IMR-90 (cell line): ENCODE results near the gene KIF4B. TPM values are rescaled to one million over a fixed set of nuclear protein-coding genes. Genes with fewer than 3 reads are reported as not detected.
"Not testable (repeated sequence)": the region's sequence is repeated elsewhere in the genome, so short reads cannot be mapped to it uniquely, and the experiment has no call there.

Source experiments
- ATAC-seq: fragments of 200-7000 bp; cut with Tn5 transposase; 2 replicates; pipeline ENCODE4 v1.9.1; 2020; ENCODE audit warnings: low read depth, mild to moderate bottlenecking, moderate library complexity
- BruUV-seq: library from RNA; stranded (reverse); fragments of 400-500 nt; replicated peaks from 2 replicates; lab custom pipeline; 2021; lab: Mats Ljungman, UMichigan
- CTCF ChIA-PET: fragments of 300-600 bp; formaldehyde crosslinking; extraction: SDS; loops from one replicate; lab custom pipeline; 2021; ENCODE audit warnings: antibody characterized with exemption; lab: Yijun Ruan, JAX
- POLR2A ChIA-PET: fragments of 300-600 bp; sonication (Branson Sonifier 250); formaldehyde crosslinking; loops from one replicate; lab custom pipeline; 2022; ENCODE audit warnings: antibody characterized with exemption; ENCODE audit not compliant: unreplicated experiment; lab: Charles Lee
- DNase-seq: peaks from one replicate; pipeline ENCODE4 v3.0.0; 2013
- H2AFZ ChIP-seq: replicated peaks from 2 replicates; pipeline ENCODE3; 2013; ENCODE audit warnings: low read length, mild to moderate bottlenecking; ENCODE audit not compliant: poor library complexity
- H2AK5ac ChIP-seq: 2 replicates; pipeline ENCODE4 v1.6.1; 2013; ENCODE audit warnings: low read depth, low read length, inconsistent platforms
- H2AK9ac ChIP-seq: replicated peaks from 2 replicates; pipeline ENCODE3; 2013; ENCODE audit warnings: mild to moderate bottlenecking, low read depth, low read length, moderate library complexity; ENCODE audit not compliant: poor library complexity
- H2BK120ac ChIP-seq: 2 replicates; pipeline ENCODE4 v1.6.1; 2013; ENCODE audit warnings: low read depth, low read length, inconsistent platforms
- H2BK15ac ChIP-seq: 3 replicates; pipeline ENCODE4 v1.6.1; 2013; ENCODE audit warnings: low read depth, low read length, inconsistent platforms
- H2BK20ac ChIP-seq: 2 replicates; pipeline ENCODE4 v1.6.1; 2013; ENCODE audit warnings: low read depth, mild to moderate bottlenecking, inconsistent platforms, low read length, moderate library complexity
- H2BK5ac ChIP-seq: 2 replicates; pipeline ENCODE4 v1.6.1; 2013; ENCODE audit warnings: mild to moderate bottlenecking, low read depth, low read length, inconsistent platforms; ENCODE audit not compliant: poor library complexity, severe bottlenecking
- H3K14ac ChIP-seq: replicated peaks from 2 replicates; pipeline ENCODE4 v1.6.1; 2013; ENCODE audit warnings: low read depth, low read length, inconsistent platforms
- H3K18ac ChIP-seq: 2 replicates; pipeline ENCODE4 v1.6.1; 2013; ENCODE audit warnings: low read depth, low read length, control low read depth
- H3K23ac ChIP-seq: 2 replicates; pipeline ENCODE4 v1.6.1; 2013; ENCODE audit warnings: low read depth, low read length, inconsistent platforms
- H3K27ac ChIP-seq: 2 replicates; pipeline ENCODE4 v1.5.1; 2013; ENCODE audit warnings: mild to moderate bottlenecking, control low read depth, low read length; ENCODE audit not compliant: insufficient read depth
- H3K27me3 ChIP-seq: 2 replicates; pipeline ENCODE4 v1.6.1; 2013; ENCODE audit warnings: low read length; ENCODE audit not compliant: control insufficient read depth, insufficient read depth
- H3K36me3 ChIP-seq: 2 replicates; pipeline ENCODE4 v1.6.1; 2013; ENCODE audit warnings: low read length, mixed read lengths; ENCODE audit not compliant: control insufficient read depth, insufficient read depth
- H3K4ac ChIP-seq: 2 replicates; pipeline ENCODE4 v1.6.1; 2013; ENCODE audit warnings: low read depth, low read length, inconsistent platforms
- H3K4me1 ChIP-seq: 2 replicates; pipeline ENCODE4 v1.6.1; 2013; ENCODE audit warnings: low read length, mixed read lengths; ENCODE audit not compliant: control insufficient read depth, insufficient read depth
- H3K4me2 ChIP-seq: 2 replicates; pipeline ENCODE4 v1.6.1; 2013; ENCODE audit warnings: low read depth, mild to moderate bottlenecking, control low read depth, low read length, moderate library complexity
- H3K4me3 ChIP-seq: 2 replicates; pipeline ENCODE4 v1.5.1; 2013; ENCODE audit warnings: low read depth, mild to moderate bottlenecking, control low read depth, low read length, moderate library complexity; ENCODE audit not compliant: insufficient read depth
- H3K56ac ChIP-seq: 2 replicates; pipeline ENCODE4 v1.6.1; 2013; ENCODE audit warnings: low read length, inconsistent platforms; ENCODE audit not compliant: insufficient read depth; ENCODE audit errors: extremely low read depth
- H3K79me1 ChIP-seq, 2 experiments: 2 replicates each; pipeline ENCODE4 v1.6.1; 2013; ENCODE audit warnings: low read length in 2 of 2, inconsistent platforms in 1 of 2, low read depth in 1 of 2
- H3K9ac ChIP-seq: 2 replicates; pipeline ENCODE4 v1.6.1; 2013; ENCODE audit warnings: low read depth, low read length, control low read depth
- H3K9me1 ChIP-seq: 2 replicates; pipeline ENCODE4 v1.6.1; 2013; ENCODE audit warnings: low read length, inconsistent platforms; ENCODE audit not compliant: insufficient read depth
- H3K9me3 ChIP-seq: 2 replicates; pipeline ENCODE4 v1.6.1; 2013; ENCODE audit warnings: low read length; ENCODE audit not compliant: control insufficient read depth, insufficient read depth
- H4K20me1 ChIP-seq: 2 replicates; pipeline ENCODE4 v1.6.1; 2013; ENCODE audit warnings: low read length, inconsistent platforms; ENCODE audit not compliant: insufficient read depth
- H4K5ac ChIP-seq: 2 replicates; pipeline ENCODE4 v1.6.1; 2013; ENCODE audit warnings: mild to moderate bottlenecking, low read depth, low read length, control low read depth
- H4K8ac ChIP-seq, 2 experiments: 2 replicates each; pipeline ENCODE4 v1.6.1; 2013; ENCODE audit warnings: low read depth in 2 of 2, low read length in 2 of 2, control low read depth in 1 of 2, inconsistent platforms in 1 of 2
- H4K91ac ChIP-seq: 2 replicates; pipeline ENCODE4 v1.6.1; 2013; ENCODE audit warnings: low read depth, low read length, inconsistent platforms; ENCODE audit not compliant: insufficient read depth
- MAZ ChIP-seq: IDR thresholded peaks from 2 replicates; pipeline ENCODE4 v1.6.1; 2012; ENCODE audit warnings: low read depth, mild to moderate bottlenecking, low read length, improper control_type of control experiment, moderate library complexity, borderline replicate concordance
- RAD21 ChIP-seq: IDR thresholded peaks from 2 replicates; pipeline ENCODE4 v1.6.1; 2012; ENCODE audit warnings: low read length, improper control_type of control experiment
- SMC3 ChIP-seq: fragments of 150-350 bp; IDR thresholded peaks from 2 replicates; pipeline ENCODE4 v1.6.1; 2016; ENCODE audit warnings: low read depth, mild to moderate bottlenecking, antibody characterized with exemption, low read length, moderate library complexity
- WGBS, 2 experiments: methylation state at CpG; one replicate each; pipeline versions ENCODE4 v1.1.5 to v1.1.7; 2013; ENCODE audit warnings: missing lambda C conversion rate in 2 of 2; ENCODE audit not compliant: insufficient read length in 1 of 2; ENCODE audit errors: extremely low coverage in 2 of 2; 5-methylcytosine and 5-hydroxymethylcytosine counted together
- dilution Hi-C: fragments of 300-500 bp; cut with HindIII; formaldehyde crosslinking; loops from one replicate; pipeline ENCODE4 v1.14.3; 2018; ENCODE audit warnings: low sequenced_read_pairs; ENCODE audit not compliant: unreplicated experiment
- in situ Hi-C: fragments of 300-500 bp; cut with MboI; formaldehyde crosslinking; loops from 3 replicates; pipeline ENCODE4 v1.14.3; 2019; ENCODE audit warnings: low sequenced_read_pairs, inconsistent platforms, mixed read lengths
- intact Hi-C: fragments of 100-400 bp; cut with micrococcal nuclease; formaldehyde crosslinking; loops from 2 replicates; pipeline ENCODE4 v1.10.0; 2022
- polyA plus RNA-seq, 3 experiments: library from polyadenylated mRNA; depleted of rRNA; stranded (reverse); fragments of >200 nt; gene quantifications; 2 replicates each; pipeline ENCODE4 v1.2.3, GENCODE V29; 2012; ENCODE audit warnings: low replicate concordance in 1 of 3
- total RNA-seq: library from RNA; depleted of rRNA; stranded (reverse); fragments of >200 nt; gene quantifications from 2 replicates; pipeline ENCODE4 v1.2.3, GENCODE V29; 2012
- TF ChIP-seq, protein P1 (sequence below): conservative IDR thresholded peaks from 2 replicates; pipeline ENCODE4 v1.5.1; 2012; ENCODE audit warnings: mild to moderate bottlenecking, low read depth, low read length, improper control_type of control experiment
- TF ChIP-seq, protein P2 (sequence below): fragments of 150-350 bp; IDR thresholded peaks from 2 replicates; pipeline ENCODE4 v1.6.1; 2017; ENCODE audit warnings: mild to moderate bottlenecking, antibody characterized with exemption, low read length, low read depth

The KIF4B gene
- total and polyA plus RNA-seq, 2 of the 4 experiments (the other 2 are of a cell fraction) = under 0.01 to 0.03 TPM

DNA sequence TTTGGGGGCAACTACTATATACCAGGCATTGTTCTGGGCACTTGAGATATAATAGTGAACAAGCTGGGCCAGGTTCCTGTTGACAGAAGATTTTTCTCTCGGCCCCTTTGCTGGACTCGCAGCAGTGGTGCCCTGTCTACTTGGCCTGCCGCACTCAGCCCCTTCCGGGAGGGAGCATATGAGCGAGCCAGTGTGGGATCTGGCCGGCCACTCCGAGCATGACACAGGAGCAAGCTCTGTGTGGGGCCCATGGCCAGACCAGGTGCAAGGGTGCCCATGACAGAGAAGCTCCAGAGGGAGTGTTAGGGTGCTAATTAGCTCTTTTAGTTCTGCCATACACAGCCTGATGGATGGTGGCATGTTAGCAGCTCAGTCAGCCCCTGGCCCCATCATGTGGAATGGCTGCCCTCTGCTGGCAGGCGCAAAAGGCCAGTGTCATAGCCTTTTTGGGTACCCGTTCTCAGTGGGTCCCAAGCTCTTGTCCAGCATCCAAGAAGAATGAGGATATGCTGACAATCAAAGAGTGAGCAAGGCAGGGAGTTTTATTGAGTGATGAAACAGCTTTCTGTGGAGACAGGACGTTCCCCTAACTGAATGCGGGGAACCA, 9.3 kb upstream of the KIF4B start:
- Histone ChIP-seq H4K5ac (no peak overlapping the region), H3K9me3 (no peaks in the 10 kb centered on the region), H2BK20ac (no peak overlapping the region), H2BK5ac (no peak overlapping the region), H4K20me1 (no peaks in the 10 kb centered on the region), H3K56ac (no peak overlapping the region), H2AK5ac (no peak overlapping the region), H3K23ac (no peak overlapping the region), H2BK15ac (no peak overlapping the region), H3K4me1 (no peaks in the 10 kb centered on the region), H3K9me1 (no peaks in the 10 kb centered on the region), H2AFZ (no peak overlapping the region), H4K8ac (no peak overlapping the region), H3K4me2 (no peak overlapping the region), H3K9ac (no peak overlapping the region), H3K14ac (no peak overlapping the region), H2BK120ac (no peak overlapping the region), H3K4me3 (no peak overlapping the region), H3K79me1 (no peaks in the 10 kb centered on the region), H3K27me3 (no peaks in the 10 kb centered on the region), H4K91ac (no peak overlapping the region), H3K27ac (no peak overlapping the region), H3K36me3 (no peaks in the 10 kb centered on the region), H3K18ac (no peak overlapping the region), H3K4ac (no peak overlapping the region), H2AK9ac (no peak overlapping the region)
- BruUV-seq = no TSS peak
- ATAC-seq = peak; percentile 48
- WGBS, 2 experiments = 63% methylated on average over 2 of the region's 11 CpGs; no CpG with 5 or more reads in 1 of the 2 experiments
- intact Hi-C loops = loop anchor here (1.0 to 2.0 kb wide), 2 partner anchors 32 to 59 kb away; no protein-coding TSS in a partner anchor
- DNase-seq = no peak
- ChIA-PET CTCF (no interaction called here), POLR2A (no interaction called here)
- dilution Hi-C loops = no loop called here
- TF ChIP-seq, protein P1, sequence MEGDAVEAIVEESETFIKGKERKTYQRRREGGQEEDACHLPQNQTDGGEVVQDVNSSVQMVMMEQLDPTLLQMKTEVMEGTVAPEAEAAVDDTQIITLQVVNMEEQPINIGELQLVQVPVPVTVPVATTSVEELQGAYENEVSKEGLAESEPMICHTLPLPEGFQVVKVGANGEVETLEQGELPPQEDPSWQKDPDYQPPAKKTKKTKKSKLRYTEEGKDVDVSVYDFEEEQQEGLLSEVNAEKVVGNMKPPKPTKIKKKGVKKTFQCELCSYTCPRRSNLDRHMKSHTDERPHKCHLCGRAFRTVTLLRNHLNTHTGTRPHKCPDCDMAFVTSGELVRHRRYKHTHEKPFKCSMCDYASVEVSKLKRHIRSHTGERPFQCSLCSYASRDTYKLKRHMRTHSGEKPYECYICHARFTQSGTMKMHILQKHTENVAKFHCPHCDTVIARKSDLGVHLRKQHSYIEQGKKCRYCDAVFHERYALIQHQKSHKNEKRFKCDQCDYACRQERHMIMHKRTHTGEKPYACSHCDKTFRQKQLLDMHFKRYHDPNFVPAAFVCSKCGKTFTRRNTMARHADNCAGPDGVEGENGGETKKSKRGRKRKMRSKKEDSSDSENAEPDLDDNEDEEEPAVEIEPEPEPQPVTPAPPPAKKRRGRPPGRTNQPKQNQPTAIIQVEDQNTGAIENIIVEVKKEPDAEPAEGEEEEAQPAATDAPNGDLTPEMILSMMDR = peak; percentile 41
- TF ChIP-seq, protein P2, sequence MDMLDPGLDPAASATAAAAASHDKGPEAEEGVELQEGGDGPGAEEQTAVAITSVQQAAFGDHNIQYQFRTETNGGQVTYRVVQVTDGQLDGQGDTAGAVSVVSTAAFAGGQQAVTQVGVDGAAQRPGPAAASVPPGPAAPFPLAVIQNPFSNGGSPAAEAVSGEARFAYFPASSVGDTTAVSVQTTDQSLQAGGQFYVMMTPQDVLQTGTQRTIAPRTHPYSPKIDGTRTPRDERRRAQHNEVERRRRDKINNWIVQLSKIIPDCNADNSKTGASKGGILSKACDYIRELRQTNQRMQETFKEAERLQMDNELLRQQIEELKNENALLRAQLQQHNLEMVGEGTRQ = no peak
- TF ChIP-seq RAD21 = peak; percentile 42
- no peak for TF ChIP-seq MAZ
- peak; percentile 21; the same call in 1 of the 2 replicates for TF ChIP-seq SMC3
- in situ Hi-C loops = no loop called here

DNA sequence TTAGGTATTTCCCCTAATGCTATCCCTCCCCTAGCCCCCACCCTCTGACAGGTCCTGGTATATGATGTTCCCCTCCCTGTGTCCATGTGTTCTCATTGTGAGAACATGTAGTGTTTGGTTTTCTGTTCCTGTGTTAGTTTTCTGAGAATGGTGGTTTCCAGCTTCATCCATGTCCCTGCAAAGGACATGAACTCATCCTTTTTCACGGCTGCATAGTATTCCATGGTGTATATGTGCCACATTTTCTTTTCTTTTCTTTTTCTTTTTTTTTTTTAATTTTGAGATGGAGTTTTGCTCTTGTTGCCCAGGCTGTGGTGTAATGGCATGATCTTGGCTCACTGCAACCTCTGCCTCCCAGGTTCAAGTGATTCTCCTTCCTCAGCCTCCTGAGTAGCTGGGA, 7.3 kb upstream of the KIF4B start:
- intact Hi-C loops, H3K4me1 ChIP-seq, H2AFZ ChIP-seq, H3K23ac ChIP-seq, POLR2A ChIA-PET, ATAC-seq, H3K36me3 ChIP-seq, DNase-seq, dilution Hi-C loops, in situ Hi-C loops, BruUV-seq, H2BK120ac ChIP-seq, H3K18ac ChIP-seq, H2AK5ac ChIP-seq, H4K91ac ChIP-seq, H3K4me3 ChIP-seq, H2BK20ac ChIP-seq, H4K5ac ChIP-seq, H3K4ac ChIP-seq, H3K27me3 ChIP-seq, H3K4me2 ChIP-seq, H3K9me3 ChIP-seq, H3K14ac ChIP-seq, H2BK5ac ChIP-seq, H3K79me1 ChIP-seq, H3K56ac ChIP-seq, H4K20me1 ChIP-seq, H3K27ac ChIP-seq, H3K9me1 ChIP-seq, H3K9ac ChIP-seq, H4K8ac ChIP-seq, H2AK9ac ChIP-seq, H2BK15ac ChIP-seq, CTCF ChIA-PET: not testable (repeated sequence)
- no CpG with 5 or more reads among the region's 1 CpG for WGBS, 2 experiments
